HG02610 (cell line): ENCODE results near the gene ARMC12.
"Not testable (repeated sequence)": the region's sequence is repeated elsewhere in the genome, so short reads cannot be mapped to it uniquely, and the experiment has no call there.

Experiments
- ATAC-seq: cut with Tn5 transposase; IDR thresholded peaks from one replicate; pipeline ENCODE4 v1.9.1; 2021; ENCODE audit warnings: mild to moderate bottlenecking, moderate library complexity; ENCODE audit not compliant: unreplicated experiment

Gene ARMC12

GRCh38 chr6:35731736-35732532 lies 4.9 kb upstream of the ARMC12 start:
- peak; percentile 56 for ATAC-seq

GRCh38 chr6:35733633-35734032 lies 3.2 kb upstream of the ARMC12 start:
- no peak for ATAC-seq

- ATAC-seq: not testable (repeated sequence)
Observed at GRCh38 chr6:35734319-35734718, 2.5 kb upstream of the ARMC12 start.

GRCh38 chr6:35735452-35735851 lies 1.4 kb upstream of the ARMC12 start:
- no peak for ATAC-seq

- no peak for ATAC-seq
Observed at GRCh38 chr6:35736253-35736894, 458 bp upstream of the ARMC12 start.

- ATAC-seq: no peak
Observed at GRCh38 chr6:35737413-35738211, 780 bp downstream of the ARMC12 start.

GRCh38 chr6:35739645-35740524 lies 3.1 kb downstream of the ARMC12 start:
- no peak for ATAC-seq

- no peak for ATAC-seq
Observed at GRCh38 chr6:35742842-35743241, 6.0 kb downstream of the ARMC12 start.

- no peak for ATAC-seq
Observed at GRCh38 chr6:35745509-35745908, 8.7 kb downstream of the ARMC12 start.

- ATAC-seq: no peak
Observed at GRCh38 chr6:35746516-35746915, 9.7 kb downstream of the ARMC12 start.

- ATAC-seq: no peak
Observed at GRCh38 chr6:35747877-35748276, 11.0 kb downstream of the ARMC12 start.

GRCh38 chr6:35750557-35750956 lies 13.7 kb downstream of the ARMC12 start:
- no peak for ATAC-seq

GRCh38 chr6:35751594-35751993 lies 14.8 kb downstream of the ARMC12 start:
- ATAC-seq: no peak

- ATAC-seq: no peak
Observed at GRCh38 chr6:35752330-35752729, 15.5 kb downstream of the ARMC12 start.

- ATAC-seq: no peak
Observed at GRCh38 chr6:35754452-35755277, 17.8 kb downstream of the ARMC12 start.

GRCh38 chr6:35755278-35755924 lies 18.6 kb downstream of the ARMC12 start:
- ATAC-seq: no peak

GRCh38 chr6:35757456-35758123 lies 20.8 kb downstream of the ARMC12 start:
- ATAC-seq: no peak

GRCh38 chr6:35759426-35759825 lies 22.6 kb downstream of the ARMC12 start:
- no peak for ATAC-seq

- no peak for ATAC-seq
Observed at GRCh38 chr6:35765739-35766138, 28.9 kb downstream of the ARMC12 start.
